Psoas muscle (tissue), 8 donors: Measurements from ENCODE around the gene ZC3H8. TPM values are rescaled to one million over a fixed set of nuclear protein-coding genes. Genes with fewer than 3 reads are reported as not detected.

ENCODE experiments used
- ATAC-seq, 4 donors: fragments of 200-7000 bp; cut with Tn5 transposase; one replicate each; pipeline ENCODE4 v1.9.1; 2020; ENCODE audit warnings: moderate library complexity in 3 of 4, mild to moderate bottlenecking in 2 of 4
- DNase-seq, 2 donors: peaks; one replicate each; pipeline ENCODE4 v3.0.0-alpha.2; 2020
- H3K27ac ChIP-seq: fragments of 200-600 bp; one replicate; pipeline ENCODE4 v1.8.0; 2022
- H3K27me3 ChIP-seq, 3 donors: fragments of 200-600 bp in 1 of 3; one replicate each; pipeline versions ENCODE4 v1.6.1 to v1.8.0; 2013 to 2022; ENCODE audit warnings: low read length in 2 of 3, mild to moderate bottlenecking in 2 of 3, moderate library complexity in 1 of 3; ENCODE audit not compliant: insufficient read depth in 3 of 3
- H3K36me3 ChIP-seq, 2 donors: fragments of 200-600 bp in 1 of 2; one replicate each; pipeline versions ENCODE4 v1.6.1 to v1.8.0; 2013 to 2022; ENCODE audit warnings: low read depth in 1 of 2, mild to moderate bottlenecking in 1 of 2, moderate library complexity in 1 of 2; ENCODE audit not compliant: insufficient read depth in 1 of 2
- H3K4me1 ChIP-seq: fragments of 200-600 bp; one replicate; pipeline ENCODE4 v1.8.0; 2022
- H3K4me3 ChIP-seq: fragments of 200-600 bp; one replicate; pipeline ENCODE4 v1.8.0; 2022; ENCODE audit warnings: mild to moderate bottlenecking
- H3K9me3 ChIP-seq: fragments of 200-600 bp; one replicate; pipeline ENCODE4 v1.8.0; 2022
- WGBS, 3 donors: extraction: QIAGEN DNeasy Blood & Tissue Kit; methylation state at CpG; one replicate each; pipeline versions ENCODE4 v1.1.6 to v1.1.7; 2013; 5-methylcytosine and 5-hydroxymethylcytosine counted together
- intact Hi-C, 2 donors: fragments of 100-400 bp; cut with DNase I; formaldehyde crosslinking; loops; one replicate each; pipeline versions ENCODE4 v1.11.0 to v1.14.2; 2022
- polyA plus RNA-seq, 3 donors: library from polyadenylated mRNA; stranded (reverse); fragments of 200-250 nt; gene quantifications; one replicate each; pipeline ENCODE4 v1.2.3, GENCODE V29; 2013
- total RNA-seq, 4 donors: library from RNA; stranded (reverse); fragmentation: NEBNext Ultra II Directional in 2 of 4; extraction: Animal tissue kit (Norgen Biotek cat#: 25700) in 2 of 4; gene quantifications; one replicate each; pipeline versions ENCODE4 v1.2.1 to v1.2.4, GENCODE V29; 2021 to 2023
- TF ChIP-seq, protein P1 (sequence below): fragments of 200-600 bp; IDR thresholded peaks from one replicate; pipeline ENCODE4 v1.8.0; 2022; ENCODE audit warnings: antibody characterized with exemption
- donor health status: healthy with polysubstance abuse.
- donor health status: DM: no; HTN: no; CAD: no; lungs with moderate emphysema.
- donor health status: Bipolar disorder and iron deficiency.
- donor health status: healthy.
- donor health status: DM: yes; HTN: yes; CAD: no.
- donor health status: DM: no; HTN: no; CAD: no.
- donor health status: DM: no; HTN: no; CAD: no.
- donor health status: DM: yes; HTN: yes; CAD: no.

Gene ZC3H8
- total and polyA plus RNA-seq, 7 donors, result 8.3 to 22.5 (median 15.2) TPM

DNA sequence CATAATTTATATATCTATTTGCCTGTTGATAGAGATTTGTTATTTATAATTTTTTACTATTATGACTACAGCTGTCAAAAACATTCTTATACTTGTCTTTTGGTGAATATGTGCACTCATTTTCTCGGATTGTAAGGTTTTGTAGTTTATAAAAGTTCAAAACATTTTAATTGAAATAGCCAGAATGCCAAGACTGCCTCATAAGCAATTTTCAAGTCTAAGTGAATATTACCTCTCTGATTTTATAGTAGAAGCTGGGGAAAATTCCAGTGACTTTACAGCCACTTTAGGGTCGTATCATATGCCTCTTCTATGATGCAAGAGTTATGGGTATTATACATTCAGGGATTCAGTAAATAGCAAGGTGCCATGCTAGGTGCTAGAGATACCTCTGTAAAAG is 41.6 kb upstream of the ZC3H8 start:
- no peak for DNase-seq
- TF ChIP-seq, protein P1, sequence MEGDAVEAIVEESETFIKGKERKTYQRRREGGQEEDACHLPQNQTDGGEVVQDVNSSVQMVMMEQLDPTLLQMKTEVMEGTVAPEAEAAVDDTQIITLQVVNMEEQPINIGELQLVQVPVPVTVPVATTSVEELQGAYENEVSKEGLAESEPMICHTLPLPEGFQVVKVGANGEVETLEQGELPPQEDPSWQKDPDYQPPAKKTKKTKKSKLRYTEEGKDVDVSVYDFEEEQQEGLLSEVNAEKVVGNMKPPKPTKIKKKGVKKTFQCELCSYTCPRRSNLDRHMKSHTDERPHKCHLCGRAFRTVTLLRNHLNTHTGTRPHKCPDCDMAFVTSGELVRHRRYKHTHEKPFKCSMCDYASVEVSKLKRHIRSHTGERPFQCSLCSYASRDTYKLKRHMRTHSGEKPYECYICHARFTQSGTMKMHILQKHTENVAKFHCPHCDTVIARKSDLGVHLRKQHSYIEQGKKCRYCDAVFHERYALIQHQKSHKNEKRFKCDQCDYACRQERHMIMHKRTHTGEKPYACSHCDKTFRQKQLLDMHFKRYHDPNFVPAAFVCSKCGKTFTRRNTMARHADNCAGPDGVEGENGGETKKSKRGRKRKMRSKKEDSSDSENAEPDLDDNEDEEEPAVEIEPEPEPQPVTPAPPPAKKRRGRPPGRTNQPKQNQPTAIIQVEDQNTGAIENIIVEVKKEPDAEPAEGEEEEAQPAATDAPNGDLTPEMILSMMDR, result no peak
- no peak overlapping the region for H3K27ac ChIP-seq
- H3K9me3 ChIP-seq, result no peaks in the 10 kb centered on the region
- ATAC-seq, result no peak
- no peak overlapping the region for H3K4me3 ChIP-seq
- intact Hi-C loops, result no loop called here
- peaks cover 15% of the 10 kb centered on the region for H3K4me1 ChIP-seq
- peaks cover 0 to 13% of the 10 kb centered on the region in 2 donors for H3K36me3 ChIP-seq
- H3K27me3 ChIP-seq, result no peaks in the 10 kb centered on the region
- 81 to 92% (median 89%) methylated on average over 2 of the region's 2 CpGs for WGBS, 3 donors

DNA sequence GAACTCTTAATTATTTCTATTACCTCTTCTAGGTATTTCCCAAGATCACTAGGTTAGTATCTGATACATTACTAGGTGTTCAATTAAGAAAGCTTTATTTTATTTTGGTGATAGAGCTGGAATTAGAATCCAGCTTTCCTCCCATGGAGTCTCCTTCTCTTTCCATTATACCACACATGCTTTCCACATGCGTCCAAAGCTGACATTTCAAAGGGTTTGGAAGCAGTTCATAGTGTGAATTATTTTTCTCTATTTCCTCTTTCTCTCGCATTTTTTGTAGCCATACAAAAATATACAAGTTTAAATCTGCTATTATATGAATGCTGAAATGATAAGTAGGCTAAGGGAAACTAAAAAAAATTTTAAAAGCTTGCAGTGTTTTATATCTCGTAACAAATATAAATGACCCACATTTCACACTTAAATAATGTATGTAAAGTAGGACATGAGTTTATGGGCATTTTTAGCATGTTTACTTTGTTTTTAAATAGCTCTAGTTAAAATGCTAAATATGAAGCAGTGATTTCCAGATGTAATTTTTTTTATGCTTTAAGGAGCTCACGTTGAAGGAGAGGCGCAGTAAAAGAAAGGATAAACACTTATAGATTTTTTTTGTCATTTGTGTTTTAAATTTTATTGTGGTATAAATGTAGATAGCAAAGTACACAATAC is 40.7 kb upstream of the ZC3H8 start:
- no peaks in the 10 kb centered on the region for H3K9me3 ChIP-seq
- ATAC-seq (no peak), DNase-seq (no peak)
- H3K36me3 ChIP-seq, result peaks cover 0 to 4% of the 10 kb centered on the region in 2 donors
- peaks cover 15% of the 10 kb centered on the region for H3K4me1 ChIP-seq
- intact Hi-C loops, result no loop called here
- no peaks in the 10 kb centered on the region for H3K27me3 ChIP-seq
- H3K27ac ChIP-seq, result no peak overlapping the region
- 73 to 81% (median 76%) methylated on average over 5 of the region's 5 CpGs for WGBS, 3 donors
- H3K4me3 ChIP-seq, result no peak overlapping the region
- TF ChIP-seq, protein P1, result no peak

DNA sequence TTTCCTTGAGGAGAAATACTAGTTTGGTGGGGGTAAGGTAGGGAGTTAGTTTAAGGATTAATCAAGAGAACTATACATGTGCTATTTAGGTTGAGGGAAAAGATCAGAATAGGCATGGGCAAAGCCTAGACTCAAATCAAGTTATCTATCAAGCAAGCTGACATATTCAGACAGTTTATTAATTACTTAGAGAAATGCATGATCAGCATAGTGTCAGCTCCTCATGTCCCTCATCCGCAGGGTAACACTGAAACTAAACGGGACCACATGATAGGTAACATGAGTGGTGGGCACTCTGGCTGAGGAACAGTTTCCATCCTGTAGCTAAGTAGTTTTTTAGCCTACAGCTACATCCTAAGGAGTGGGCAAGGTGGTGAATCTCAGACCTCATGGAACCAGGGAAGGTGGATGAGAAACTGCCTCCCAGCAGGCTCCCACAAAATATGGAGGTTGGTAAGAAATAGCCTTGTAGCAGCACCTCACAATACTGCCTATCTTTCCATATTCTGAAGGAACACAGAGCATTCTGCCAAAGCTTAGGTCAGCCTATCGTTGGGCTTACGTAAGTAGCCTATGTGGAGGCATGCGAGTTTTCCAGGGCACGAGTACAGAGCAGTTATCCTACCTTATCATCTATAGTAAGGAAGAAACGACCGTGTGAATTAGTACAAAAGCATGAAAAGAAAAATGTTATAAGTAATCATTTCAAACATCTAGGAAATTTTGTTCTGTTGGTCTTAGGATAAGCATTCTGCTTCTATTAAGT is 39.0 kb upstream of the ZC3H8 start:
- DNase-seq, result no peak

DNA sequence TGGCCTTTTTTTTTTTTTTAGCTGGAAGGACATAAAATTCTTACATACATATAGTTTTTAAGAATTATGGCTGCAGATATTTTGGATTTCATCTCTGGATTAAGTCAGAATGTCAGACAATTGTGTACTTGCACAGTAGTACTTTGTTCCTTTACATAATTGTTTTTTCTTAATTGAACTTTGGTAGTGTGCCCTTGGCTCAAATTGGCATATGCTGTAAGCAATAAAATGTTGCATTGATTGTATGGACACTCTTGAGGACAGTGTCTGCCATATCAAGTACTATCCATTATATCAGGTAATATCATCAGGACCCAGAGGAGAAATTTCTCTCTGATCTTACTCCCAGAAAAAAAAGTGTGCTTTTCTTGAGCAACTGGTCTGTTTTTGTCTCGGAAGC is 35.8 kb upstream of the ZC3H8 start:
- H3K9me3 ChIP-seq, result no peaks in the 10 kb centered on the region
- DNase-seq, result no peak
- no peak overlapping the region for H3K4me3 ChIP-seq
- H3K36me3 ChIP-seq, result no peaks in the 10 kb centered on the region
- intact Hi-C loops, result no loop called here
- WGBS, 3 donors, result 52 to 79% (median 55%) methylated on average over 1 of the region's 1 CpG
- H3K27ac ChIP-seq, result no peak overlapping the region
- TF ChIP-seq, protein P1, result no peak
- ATAC-seq, result no peak
- peaks cover 10% of the 10 kb centered on the region for H3K4me1 ChIP-seq
- H3K27me3 ChIP-seq, result no peaks in the 10 kb centered on the region

More for the DNA sequence above, 39.0 kb upstream of the ZC3H8 start:
- intact Hi-C loops, result no loop called here
- Histone ChIP-seq H3K4me3 (no peak overlapping the region), H3K4me1 (peaks cover 15% of the 10 kb centered on the region), H3K27me3 (no peaks in the 10 kb centered on the region), H3K36me3 (no peaks in the 10 kb centered on the region), H3K9me3 (no peaks in the 10 kb centered on the region), H3K27ac (no peak overlapping the region)
- 75 to 90% (median 83%) methylated on average over 8 of the region's 8 CpGs for WGBS, 3 donors
- TF ChIP-seq, protein P1, result no peak
- peak in 1 of 4 donors; percentile 32 for ATAC-seq
